ENCODE data around the gene SP140L. TPM values are rescaled to one million over a fixed set of nuclear protein-coding genes. Genes with fewer than 3 reads are reported as not detected.

SP140L gene
- total RNA-seq, 2 donors from 2014 or later, result 3.6 to 15.2 TPM

DNA sequence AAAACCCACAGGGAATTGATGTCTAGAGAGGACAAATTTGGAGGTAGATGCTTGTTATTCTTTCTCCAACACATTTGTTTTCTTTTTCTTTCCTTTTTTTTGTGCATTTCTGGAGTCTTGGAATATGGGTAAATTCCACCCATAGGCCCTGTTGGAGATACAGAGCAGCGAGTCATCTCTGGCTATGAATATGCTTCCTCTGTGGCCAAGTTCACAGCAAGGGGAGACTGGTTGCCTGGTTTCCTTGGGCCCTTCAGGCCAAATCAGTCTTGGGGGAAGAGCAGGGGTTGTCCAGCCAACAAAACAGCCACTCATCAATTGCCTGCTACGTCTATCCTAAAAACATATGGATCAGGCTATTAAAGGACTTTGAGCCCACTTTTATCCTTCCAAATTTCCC, 116.5 kb downstream of the SP140L start:
- Histone ChIP-seq H3K4me1 (replicated peaks) (no peaks in the 10 kb centered on the region), H3K36me3 (peaks cover 0 to 4% of the 10 kb centered on the region in 2 donors), H3K4me3 (no peak overlapping the region), H3K27me3 (replicated peaks; ENCODE audit: insufficient read depth) (no peaks in the 10 kb centered on the region), H3K27ac (no peak overlapping the region), H3K9me3 (no peaks in the 10 kb centered on the region)
- intact Hi-C loops (cut with DNase I), result no loop called here
- 97% methylated on average over 2 of the region's 2 CpGs for WGBS
- DNase-seq (ENCODE audit: low spot score), result no peak
- no peak for TF ChIP-seq POLR2AphosphoS5 (IDR thresholded peaks at IDR 0.05)
- TF ChIP-seq POLR2A (IDR thresholded peaks at IDR 0.05), result no peak
- TF ChIP-seq, protein P1, sequence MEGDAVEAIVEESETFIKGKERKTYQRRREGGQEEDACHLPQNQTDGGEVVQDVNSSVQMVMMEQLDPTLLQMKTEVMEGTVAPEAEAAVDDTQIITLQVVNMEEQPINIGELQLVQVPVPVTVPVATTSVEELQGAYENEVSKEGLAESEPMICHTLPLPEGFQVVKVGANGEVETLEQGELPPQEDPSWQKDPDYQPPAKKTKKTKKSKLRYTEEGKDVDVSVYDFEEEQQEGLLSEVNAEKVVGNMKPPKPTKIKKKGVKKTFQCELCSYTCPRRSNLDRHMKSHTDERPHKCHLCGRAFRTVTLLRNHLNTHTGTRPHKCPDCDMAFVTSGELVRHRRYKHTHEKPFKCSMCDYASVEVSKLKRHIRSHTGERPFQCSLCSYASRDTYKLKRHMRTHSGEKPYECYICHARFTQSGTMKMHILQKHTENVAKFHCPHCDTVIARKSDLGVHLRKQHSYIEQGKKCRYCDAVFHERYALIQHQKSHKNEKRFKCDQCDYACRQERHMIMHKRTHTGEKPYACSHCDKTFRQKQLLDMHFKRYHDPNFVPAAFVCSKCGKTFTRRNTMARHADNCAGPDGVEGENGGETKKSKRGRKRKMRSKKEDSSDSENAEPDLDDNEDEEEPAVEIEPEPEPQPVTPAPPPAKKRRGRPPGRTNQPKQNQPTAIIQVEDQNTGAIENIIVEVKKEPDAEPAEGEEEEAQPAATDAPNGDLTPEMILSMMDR (IDR thresholded peaks at IDR 0.05), result no peak

DNA sequence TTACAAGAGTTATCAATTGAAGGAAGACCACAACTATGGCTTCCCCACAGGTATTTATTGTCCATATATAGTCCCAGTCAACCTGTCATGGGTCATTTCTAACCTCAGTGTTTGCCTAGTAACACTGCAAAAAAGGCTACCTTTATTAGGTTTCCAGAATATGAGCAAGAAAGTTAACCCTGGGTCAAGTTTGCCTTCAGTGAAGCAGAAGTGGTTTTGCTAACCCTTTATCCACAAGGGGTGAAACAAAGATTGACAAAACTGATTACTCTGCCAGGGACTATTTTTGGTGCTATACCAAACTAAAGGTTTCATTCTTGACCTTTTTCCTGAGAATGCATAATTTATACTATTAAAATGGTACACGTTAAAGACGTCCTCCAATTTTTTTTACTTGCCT, 117.8 kb downstream of the SP140L start:
- 81% methylated on average over 2 of the region's 2 CpGs for WGBS
- Histone ChIP-seq H3K27me3 (replicated peaks; ENCODE audit: insufficient read depth) (no peaks in the 10 kb centered on the region), H3K4me1 (replicated peaks) (no peaks in the 10 kb centered on the region), H3K9me3 (no peaks in the 10 kb centered on the region), H3K4me3 (no peak overlapping the region), H3K36me3 (peaks cover 4% of the 10 kb centered on the region in 2 donors), H3K27ac (no peak overlapping the region)
- intact Hi-C loops (cut with DNase I), result no loop called here
- DNase-seq (ENCODE audit: low spot score), result no peak
- no peak for TF ChIP-seq POLR2A (IDR thresholded peaks at IDR 0.05)
- TF ChIP-seq, protein P1 (IDR thresholded peaks at IDR 0.05), result no peak
- TF ChIP-seq POLR2AphosphoS5 (IDR thresholded peaks at IDR 0.05), result no peak

DNA sequence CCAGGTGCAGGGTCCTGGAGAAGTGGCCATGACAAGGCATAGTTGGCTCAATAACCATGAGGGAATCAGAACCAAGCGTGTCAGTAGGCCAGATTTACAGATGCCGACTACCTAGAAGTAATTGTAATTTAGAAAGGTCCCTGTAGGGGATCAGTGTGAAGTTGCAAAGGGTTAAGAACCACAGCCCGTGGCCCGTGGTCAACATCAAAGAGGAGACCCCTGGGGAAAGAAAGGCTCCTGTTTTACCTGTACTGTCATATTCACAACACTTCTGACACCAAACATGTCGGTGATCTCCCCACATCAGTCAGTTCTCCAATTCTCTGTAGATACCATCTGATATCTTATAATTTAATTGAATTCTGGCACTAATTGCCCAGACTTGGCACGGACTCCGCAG, 120.0 kb downstream of the SP140L start:
- no peak for DNase-seq (ENCODE audit: low spot score)
- TF ChIP-seq, protein P1 (IDR thresholded peaks at IDR 0.05), result no peak
- TF ChIP-seq POLR2A (IDR thresholded peaks at IDR 0.05) (no peak), POLR2AphosphoS5 (IDR thresholded peaks at IDR 0.05) (no peak)
- intact Hi-C loops (cut with DNase I), result no loop called here
- Histone ChIP-seq H3K36me3 (peaks cover 4 to 9% of the 10 kb centered on the region in 2 donors), H3K4me1 (replicated peaks) (no peaks in the 10 kb centered on the region), H3K27ac (no peak overlapping the region), H3K4me3 (no peak overlapping the region), H3K9me3 (no peaks in the 10 kb centered on the region), H3K27me3 (replicated peaks; ENCODE audit: insufficient read depth) (no peaks in the 10 kb centered on the region)
- 84% methylated on average over 7 of the region's 7 CpGs for WGBS

DNA sequence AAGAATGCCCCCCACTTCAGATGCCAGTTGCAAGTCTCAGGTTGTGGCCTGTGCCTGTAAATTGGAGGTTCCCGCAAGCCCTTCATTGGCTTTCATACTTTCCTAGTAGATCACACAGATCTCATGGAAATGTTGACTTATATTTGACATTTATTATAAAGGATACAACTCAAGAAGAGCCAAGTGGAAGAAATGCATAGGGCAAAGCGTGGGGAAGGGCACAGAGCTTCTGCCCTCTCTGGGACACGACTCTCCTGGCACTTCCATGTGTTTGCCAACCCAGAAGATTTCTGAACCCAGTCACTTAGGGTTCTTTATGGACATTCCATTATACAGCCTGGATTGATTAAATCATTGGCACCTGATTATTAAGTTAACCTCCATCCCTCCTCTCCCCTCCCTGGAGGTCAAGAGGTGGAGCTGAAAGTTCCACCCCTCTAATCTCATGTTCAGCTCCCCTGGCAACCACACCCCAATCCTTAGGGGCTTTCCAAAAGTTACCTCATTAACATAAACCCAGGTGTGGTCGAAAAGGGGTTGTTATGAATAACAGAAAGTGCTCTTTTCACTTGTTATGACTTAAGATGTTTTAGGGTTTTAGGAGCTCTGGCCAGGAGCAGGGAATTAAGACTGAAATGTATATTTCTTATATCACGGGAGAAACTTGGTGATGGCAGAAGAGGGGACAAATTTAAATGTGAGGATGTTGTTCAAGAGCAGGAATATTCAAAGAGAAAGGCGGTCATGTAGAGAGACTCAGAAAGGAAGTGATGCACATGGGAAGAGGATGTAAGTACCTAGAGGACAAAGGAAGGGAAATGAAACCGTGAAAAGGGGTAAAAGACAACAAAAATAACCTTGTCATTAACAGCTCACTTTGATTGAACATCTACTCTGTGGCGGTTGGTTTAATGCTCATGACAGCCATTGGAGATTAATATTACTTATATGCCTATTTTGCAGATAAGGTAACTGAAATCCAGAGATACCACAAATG, 120.8 kb downstream of the SP140L start:
- H3K36me3 ChIP-seq, result peaks cover 4 to 9% of the 10 kb centered on the region in 2 donors
- H3K4me1 ChIP-seq (replicated peaks), result no peaks in the 10 kb centered on the region
- TF ChIP-seq, protein P1 (IDR thresholded peaks at IDR 0.05), result no peak
- no peak for TF ChIP-seq POLR2AphosphoS5 (IDR thresholded peaks at IDR 0.05)
- TF ChIP-seq POLR2A (IDR thresholded peaks at IDR 0.05), result no peak
- WGBS, result 89% methylated on average over 8 of the region's 8 CpGs
- no peak overlapping the region for H3K27ac ChIP-seq
- H3K9me3 ChIP-seq, result no peaks in the 10 kb centered on the region
- intact Hi-C loops (cut with DNase I), result no loop called here
- no peak overlapping the region for H3K4me3 ChIP-seq
- no peak for DNase-seq (ENCODE audit: low spot score)
- H3K27me3 ChIP-seq (replicated peaks; ENCODE audit: insufficient read depth), result no peaks in the 10 kb centered on the region

All from prostate gland (tissue), 2 donors.